ENCODE measurements around the gene HLA-DPA1. TPM values are rescaled to one million over a fixed set of nuclear protein-coding genes. Genes with fewer than 3 reads are reported as not detected.

Gene HLA-DPA1
- total RNA-seq, 5 donors from 2014 or later (not counting 1 experiment from before 2014, with no cell fraction given), result 29.6 to 68.4 (median 35.9) TPM

- ChIA-PET POLR2A (no interaction called here), CTCF (no interaction called here)
- peaks cover 0 to 35% of the 10 kb centered on the region in 2 experiments for H3K27me3 ChIP-seq (replicated peaks in 1 of 2; ENCODE audit: control insufficient read depth in 2 of 2, extremely low read depth in 1 of 2, insufficient read depth in 2 of 2, low read length in 1 of 2)
- no peak for ATAC-seq (replicated peaks in 1 of 4)
- DNase-seq, result no peak
- WGBS (ENCODE audit: insufficient coverage), result no CpG with 5 or more reads among the region's 1 CpG
- H3K4me3 Mint-ChIP-seq, result no peak overlapping the region
- no peak overlapping the region for H3K27ac Mint-ChIP-seq
- H3K4me1 ChIP-seq (ENCODE audit: control insufficient read depth in 1 of 2, extremely low read depth in 1 of 2, insufficient read depth in 2 of 2, low read length in 2 of 2), result peaks cover 0 to 8% of the 10 kb centered on the region in 2 experiments
- H3K36me3 Mint-ChIP-seq, result peaks cover 9% of the 10 kb centered on the region
- no peak overlapping the region for H3K4me3 ChIP-seq (ENCODE audit: control insufficient read depth in 1 of 2, extremely low read depth in 1 of 2, low read length in 1 of 2)
- H3K4me1 Mint-ChIP-seq, result peaks cover 0 to 5% (median 0%) of the 10 kb centered on the region in 3 donors
- H3K27ac ChIP-seq (ENCODE audit: low read length), result no peak overlapping the region
- H3K27me3 Mint-ChIP-seq, result peaks cover 25 to 37% of the 10 kb centered on the region in 2 donors
- H3K36me3 ChIP-seq (ENCODE audit: control insufficient read depth in 2 of 2, extremely low read depth in 1 of 2, insufficient read depth in 1 of 2, low read length in 1 of 2), result no peaks in the 10 kb centered on the region
- peaks cover 0 to 35% (median 25%) of the 10 kb centered on the region in 3 donors for H3K9me3 Mint-ChIP-seq
- H3K9me3 ChIP-seq, result no peaks in the 10 kb centered on the region
Measured at GRCh38 chr6:33095681-33096080, 22.2 kb upstream of the HLA-DPA1 start.

- peaks cover 0 to 5% (median 0%) of the 10 kb centered on the region in 3 donors for H3K4me1 Mint-ChIP-seq
Measured at GRCh38 chr6:33093855-33094254, 20.4 kb upstream of the HLA-DPA1 start.

GRCh38 chr6:33092385-33092784 lies 18.9 kb upstream of the HLA-DPA1 start:
- Histone ChIP-seq H3K36me3 (ENCODE audit: control insufficient read depth in 2 of 2, extremely low read depth in 1 of 2, insufficient read depth in 1 of 2, low read length in 1 of 2) (no peaks in the 10 kb centered on the region), H3K27me3 (replicated peaks in 1 of 2; ENCODE audit: control insufficient read depth in 2 of 2, extremely low read depth in 1 of 2, insufficient read depth in 2 of 2, low read length in 1 of 2) (peaks cover 0 to 35% of the 10 kb centered on the region in 2 experiments), H3K27ac (ENCODE audit: low read length) (no peak overlapping the region), H3K4me1 (ENCODE audit: control insufficient read depth in 1 of 2, extremely low read depth in 1 of 2, insufficient read depth in 2 of 2, low read length in 2 of 2) (peaks cover 0 to 8% of the 10 kb centered on the region in 2 experiments), H3K4me3 (ENCODE audit: control insufficient read depth in 1 of 2, extremely low read depth in 1 of 2, low read length in 1 of 2) (no peak overlapping the region), H3K9me3 (no peaks in the 10 kb centered on the region)
- DNase-seq (no peak), ATAC-seq (replicated peaks in 1 of 4) (no peak)
- H3K4me3 Mint-ChIP-seq, result no peak overlapping the region
- peaks cover 0 to 2% (median 0%) of the 10 kb centered on the region in 3 donors for H3K9me3 Mint-ChIP-seq
- POLR2A ChIA-PET, result no interaction called here
- peaks cover 0 to 5% (median 0%) of the 10 kb centered on the region in 3 donors for H3K4me1 Mint-ChIP-seq
- WGBS (ENCODE audit: insufficient coverage), result 100% methylated on average over 2 of the region's 3 CpGs
- peaks cover 1% of the 10 kb centered on the region for H3K36me3 Mint-ChIP-seq
- H3K27me3 Mint-ChIP-seq, result peaks cover 22 to 26% of the 10 kb centered on the region in 2 donors
- H3K27ac Mint-ChIP-seq, result no peak overlapping the region
- CTCF ChIA-PET, result no interaction called here

More at GRCh38 chr6:33093855-33094254, 20.4 kb upstream of the HLA-DPA1 start:
- Histone ChIP-seq H3K4me3 (ENCODE audit: control insufficient read depth in 1 of 2, extremely low read depth in 1 of 2, low read length in 1 of 2) (no peak overlapping the region), H3K27ac (ENCODE audit: low read length) (no peak overlapping the region), H3K27me3 (replicated peaks in 1 of 2; ENCODE audit: control insufficient read depth in 2 of 2, extremely low read depth in 1 of 2, insufficient read depth in 2 of 2, low read length in 1 of 2) (peaks cover 0 to 35% of the 10 kb centered on the region in 2 experiments), H3K36me3 (ENCODE audit: control insufficient read depth in 2 of 2, extremely low read depth in 1 of 2, insufficient read depth in 1 of 2, low read length in 1 of 2) (no peaks in the 10 kb centered on the region), H3K4me1 (ENCODE audit: control insufficient read depth in 1 of 2, extremely low read depth in 1 of 2, insufficient read depth in 2 of 2, low read length in 2 of 2) (peaks cover 0 to 8% of the 10 kb centered on the region in 2 experiments), H3K9me3 (no peaks in the 10 kb centered on the region)
- Mint-ChIP-seq H3K27ac (no peak overlapping the region), H3K27me3 (peaks cover 25 to 37% of the 10 kb centered on the region in 2 donors), H3K9me3 (peaks cover 0 to 16% (median 11%) of the 10 kb centered on the region in 3 donors), H3K4me3 (no peak overlapping the region), H3K36me3 (peaks cover 9% of the 10 kb centered on the region)
- POLR2A ChIA-PET, result no interaction called here
- CTCF ChIA-PET, result interaction anchor here in 1 of 2 donors (0.6 kb wide), 1 partner anchor 153 kb away, joined by 3 read pairs; no protein-coding TSS in a partner anchor
- DNase-seq (no peak), ATAC-seq (replicated peaks in 1 of 4) (no peak)
- WGBS (ENCODE audit: insufficient coverage), result no CpG with 5 or more reads among the region's 3 CpGs

- ChIA-PET POLR2A (no interaction called here), CTCF (no interaction called here)
- H3K4me3 ChIP-seq (ENCODE audit: control insufficient read depth in 1 of 2, extremely low read depth in 1 of 2, low read length in 1 of 2), result no peak overlapping the region
- Mint-ChIP-seq H3K9me3 (no peaks in the 10 kb centered on the region), H3K4me1 (peaks cover 0 to 5% (median 0%) of the 10 kb centered on the region in 3 donors), H3K27me3 (peaks cover 22 to 23% of the 10 kb centered on the region in 2 donors), H3K36me3 (no peaks in the 10 kb centered on the region), H3K27ac (no peak overlapping the region), H3K4me3 (no peak overlapping the region)
- H3K36me3 ChIP-seq (ENCODE audit: control insufficient read depth in 2 of 2, extremely low read depth in 1 of 2, insufficient read depth in 1 of 2, low read length in 1 of 2), result peaks cover 0 to 2% of the 10 kb centered on the region in 2 donors
- peaks cover 0 to 8% of the 10 kb centered on the region in 2 experiments for H3K4me1 ChIP-seq (ENCODE audit: control insufficient read depth in 1 of 2, extremely low read depth in 1 of 2, insufficient read depth in 2 of 2, low read length in 2 of 2)
- ATAC-seq (replicated peaks in 1 of 4) (peak in 3 of 4 experiments; percentile 76 to 85 (median 78)), DNase-seq (peak in 27 of 35 experiments; percentile 15 to 76 (median 39))
- WGBS (ENCODE audit: insufficient coverage), result 35% methylated on average over 9 of the region's 9 CpGs
- peaks cover 0 to 30% of the 10 kb centered on the region in 2 experiments for H3K27me3 ChIP-seq (replicated peaks in 1 of 2; ENCODE audit: control insufficient read depth in 2 of 2, extremely low read depth in 1 of 2, insufficient read depth in 2 of 2, low read length in 1 of 2)
- H3K9me3 ChIP-seq, result no peaks in the 10 kb centered on the region
- no peak overlapping the region for H3K27ac ChIP-seq (ENCODE audit: low read length)
Measured at GRCh38 chr6:33091957-33092356, 18.5 kb upstream of the HLA-DPA1 start.

DNA sequence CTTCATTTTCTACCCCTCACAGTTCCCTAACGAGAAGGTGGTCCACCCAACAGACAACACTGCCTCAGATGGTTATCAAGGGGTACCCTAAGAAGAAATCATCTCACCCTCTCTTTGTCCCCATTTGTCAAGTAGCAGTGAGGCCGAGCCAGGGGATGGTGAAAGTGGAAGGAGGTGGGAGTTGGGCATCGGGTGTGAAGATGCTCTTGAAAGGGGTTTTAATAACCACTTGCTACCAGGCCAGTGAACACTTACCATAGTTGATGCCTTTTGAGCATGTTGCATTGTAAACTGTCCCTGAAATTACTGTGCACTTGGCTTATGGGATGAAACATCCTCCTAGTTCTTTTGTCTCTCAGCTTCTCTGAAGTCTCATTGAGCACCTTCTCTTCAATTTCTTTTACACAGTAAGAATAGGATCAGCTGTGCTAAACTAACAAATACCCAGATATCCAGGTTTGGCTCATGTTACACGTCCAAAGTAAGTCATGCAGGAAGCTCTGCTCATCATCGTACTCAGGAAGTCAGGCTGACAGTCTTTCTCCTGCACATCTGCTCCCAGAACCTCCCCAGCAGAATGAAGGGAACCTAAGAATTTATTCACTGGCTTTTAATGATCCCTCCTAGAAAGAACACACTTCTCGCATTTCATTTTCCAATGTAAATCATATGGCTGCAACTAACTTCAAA lies 15.6 kb upstream of the HLA-DPA1 start:
- ATAC-seq (replicated peaks in 1 of 4) (no peak), DNase-seq (no peak)
- Mint-ChIP-seq H3K27ac (no peak overlapping the region), H3K4me3 (no peak overlapping the region), H3K9me3 (no peaks in the 10 kb centered on the region), H3K4me1 (peaks cover 0 to 3% (median 0%) of the 10 kb centered on the region in 3 donors), H3K36me3 (peaks cover 3% of the 10 kb centered on the region), H3K27me3 (peaks cover 5 to 8% of the 10 kb centered on the region in 2 donors)
- H3K27ac ChIP-seq (ENCODE audit: low read length), result no peak overlapping the region
- peaks cover 0 to 8% of the 10 kb centered on the region in 2 experiments for H3K4me1 ChIP-seq (ENCODE audit: control insufficient read depth in 1 of 2, extremely low read depth in 1 of 2, insufficient read depth in 2 of 2, low read length in 2 of 2)
- H3K27me3 ChIP-seq (replicated peaks in 1 of 2; ENCODE audit: control insufficient read depth in 2 of 2, extremely low read depth in 1 of 2, insufficient read depth in 2 of 2, low read length in 1 of 2), result peaks cover 0 to 12% of the 10 kb centered on the region in 2 experiments
- POLR2A ChIA-PET, result no interaction called here
- peaks cover 0 to 25% of the 10 kb centered on the region in 2 donors for H3K36me3 ChIP-seq (ENCODE audit: control insufficient read depth in 2 of 2, extremely low read depth in 1 of 2, insufficient read depth in 1 of 2, low read length in 1 of 2)
- H3K4me3 ChIP-seq (ENCODE audit: control insufficient read depth in 1 of 2, extremely low read depth in 1 of 2, low read length in 1 of 2), result no peak overlapping the region
- H3K9me3 ChIP-seq, result no peaks in the 10 kb centered on the region
- CTCF ChIA-PET, result interaction anchor here (0.6 to 1.5 kb wide), 2 partner anchors 19 to 172 kb away, joined by 3 read pairs; no protein-coding TSS in a partner anchor
- WGBS (ENCODE audit: insufficient coverage), result 57% methylated on average over 1 of the region's 6 CpGs

- peaks cover 0 to 12% of the 10 kb centered on the region in 2 experiments for H3K27me3 ChIP-seq (replicated peaks in 1 of 2; ENCODE audit: control insufficient read depth in 2 of 2, extremely low read depth in 1 of 2, insufficient read depth in 2 of 2, low read length in 1 of 2)
- no peaks in the 10 kb centered on the region for H3K9me3 ChIP-seq
- DNase-seq (no peak), ATAC-seq (replicated peaks in 1 of 4) (no peak)
- H3K4me3 ChIP-seq (ENCODE audit: control insufficient read depth in 1 of 2, extremely low read depth in 1 of 2, low read length in 1 of 2), result no peak overlapping the region
- Mint-ChIP-seq H3K27ac (no peak overlapping the region), H3K4me1 (peaks cover 0 to 3% (median 0%) of the 10 kb centered on the region in 3 donors), H3K27me3 (peaks cover 5 to 7% of the 10 kb centered on the region in 2 donors), H3K4me3 (no peak overlapping the region), H3K9me3 (no peaks in the 10 kb centered on the region), H3K36me3 (peaks cover 3% of the 10 kb centered on the region)
- POLR2A ChIA-PET, result no interaction called here
- H3K4me1 ChIP-seq (ENCODE audit: control insufficient read depth in 1 of 2, extremely low read depth in 1 of 2, insufficient read depth in 2 of 2, low read length in 2 of 2), result peaks cover 0 to 8% of the 10 kb centered on the region in 2 experiments
- WGBS (ENCODE audit: insufficient coverage), result 64% methylated on average over 3 of the region's 3 CpGs
- CTCF ChIA-PET, result interaction anchor here in 1 of 2 donors (0.6 kb wide), 1 partner anchor 173 kb away, joined by 3 read pairs; no protein-coding TSS in a partner anchor
- H3K36me3 ChIP-seq (ENCODE audit: control insufficient read depth in 2 of 2, extremely low read depth in 1 of 2, insufficient read depth in 1 of 2, low read length in 1 of 2), result peaks cover 0 to 31% of the 10 kb centered on the region in 2 donors
- H3K27ac ChIP-seq (ENCODE audit: low read length), result no peak overlapping the region
Measured at GRCh38 chr6:33088258-33088930, 14.9 kb upstream of the HLA-DPA1 start.
